Measurements from ENCODE around the gene TMC4.
A peak's percentile ranks its signal among the peaks of the same experiment; 100 is the strongest.
"Not testable (repeated sequence)": the region's sequence is repeated elsewhere in the genome, so short reads cannot be mapped to it uniquely, and the experiment has no call there.

Gene TMC4, protein sequence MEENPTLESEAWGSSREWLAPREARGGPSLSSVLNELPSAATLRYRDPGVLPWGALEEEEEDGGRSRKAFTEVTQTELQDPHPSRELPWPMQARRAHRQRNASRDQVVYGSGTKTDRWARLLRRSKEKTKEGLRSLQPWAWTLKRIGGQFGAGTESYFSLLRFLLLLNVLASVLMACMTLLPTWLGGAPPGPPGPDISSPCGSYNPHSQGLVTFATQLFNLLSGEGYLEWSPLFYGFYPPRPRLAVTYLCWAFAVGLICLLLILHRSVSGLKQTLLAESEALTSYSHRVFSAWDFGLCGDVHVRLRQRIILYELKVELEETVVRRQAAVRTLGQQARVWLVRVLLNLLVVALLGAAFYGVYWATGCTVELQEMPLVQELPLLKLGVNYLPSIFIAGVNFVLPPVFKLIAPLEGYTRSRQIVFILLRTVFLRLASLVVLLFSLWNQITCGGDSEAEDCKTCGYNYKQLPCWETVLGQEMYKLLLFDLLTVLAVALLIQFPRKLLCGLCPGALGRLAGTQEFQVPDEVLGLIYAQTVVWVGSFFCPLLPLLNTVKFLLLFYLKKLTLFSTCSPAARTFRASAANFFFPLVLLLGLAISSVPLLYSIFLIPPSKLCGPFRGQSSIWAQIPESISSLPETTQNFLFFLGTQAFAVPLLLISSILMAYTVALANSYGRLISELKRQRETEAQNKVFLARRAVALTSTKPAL

GRCh38 chr19:54172471-54173358 lies at the start of gene TMC4:
TMC4 (minus strand) TSS chr19:54173160; CDS start chr19:54173117, 43 bp downstream.
- peaks cover 2% of the 10 kb centered on the region for H3K36me3 ChIP-seq (ENCODE audit: control insufficient read depth, insufficient read depth, low read length)
- H3K4me3 ChIP-seq (replicated peaks; ENCODE audit: low read depth, low read length): no peak within 1 kb of the TSS
- TF ChIP-seq CTCF (IDR thresholded peaks at IDR 0.05; ENCODE audit: insufficient read depth, low read length, poor library complexity, severe bottlenecking): peak; percentile 11
- DNase-seq (ENCODE audit: extremely low read depth, insufficient read length): no peak
- no peaks in the 10 kb centered on the region for H3K27me3 ChIP-seq (replicated peaks; ENCODE audit: control insufficient read depth, insufficient read depth, low read length)

- H3K4me3 ChIP-seq (replicated peaks; ENCODE audit: low read depth, low read length); H3K36me3 ChIP-seq (ENCODE audit: control insufficient read depth, insufficient read depth, low read length); DNase-seq (ENCODE audit: extremely low read depth, insufficient read length); H3K27me3 ChIP-seq (replicated peaks; ENCODE audit: control insufficient read depth, insufficient read depth, low read length): not testable (repeated sequence)
Observed at GRCh38 chr19:54221947-54222346, 49.0 kb upstream of the TMC4 start.

DNA sequence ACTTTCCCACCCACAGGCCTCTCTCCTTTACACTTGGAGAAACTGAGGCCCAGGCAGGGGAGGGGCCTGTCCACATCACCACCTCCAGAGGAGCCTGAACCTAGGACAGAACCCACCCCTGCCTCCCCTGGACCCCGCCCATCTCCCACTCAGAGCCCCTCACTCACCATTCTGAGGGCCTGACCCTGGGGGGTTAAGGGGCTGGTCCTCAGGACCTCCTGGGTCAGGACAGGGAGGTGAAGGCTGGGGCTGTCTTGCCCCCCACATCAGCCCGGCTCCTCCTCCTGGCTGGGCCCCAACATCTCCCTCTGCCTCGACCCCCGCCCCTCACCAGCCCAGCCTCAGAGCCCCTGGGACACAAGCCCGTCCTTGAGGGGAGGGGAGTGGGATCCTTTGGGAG lies 46.7 kb upstream of the TMC4 start:
- not testable (repeated sequence) for H3K27me3 ChIP-seq (replicated peaks; ENCODE audit: control insufficient read depth, insufficient read depth, low read length); H3K36me3 ChIP-seq (ENCODE audit: control insufficient read depth, insufficient read depth, low read length); H3K4me3 ChIP-seq (replicated peaks; ENCODE audit: low read depth, low read length); DNase-seq (ENCODE audit: extremely low read depth, insufficient read length)

- Histone ChIP-seq H3K36me3 (ENCODE audit: control insufficient read depth, insufficient read depth, low read length) (peaks cover 2% of the 10 kb centered on the region), H3K27me3 (replicated peaks; ENCODE audit: control insufficient read depth, insufficient read depth, low read length) (no peaks in the 10 kb centered on the region), H3K4me3 (replicated peaks; ENCODE audit: low read depth, low read length) (no peak overlapping the region)
- no peak for TF ChIP-seq CTCF (IDR thresholded peaks at IDR 0.05; ENCODE audit: insufficient read depth, low read length, poor library complexity, severe bottlenecking)
- no peak for DNase-seq (ENCODE audit: extremely low read depth, insufficient read length)
Observed at GRCh38 chr19:54218960-54219661, 46.2 kb upstream of the TMC4 start.

DNA sequence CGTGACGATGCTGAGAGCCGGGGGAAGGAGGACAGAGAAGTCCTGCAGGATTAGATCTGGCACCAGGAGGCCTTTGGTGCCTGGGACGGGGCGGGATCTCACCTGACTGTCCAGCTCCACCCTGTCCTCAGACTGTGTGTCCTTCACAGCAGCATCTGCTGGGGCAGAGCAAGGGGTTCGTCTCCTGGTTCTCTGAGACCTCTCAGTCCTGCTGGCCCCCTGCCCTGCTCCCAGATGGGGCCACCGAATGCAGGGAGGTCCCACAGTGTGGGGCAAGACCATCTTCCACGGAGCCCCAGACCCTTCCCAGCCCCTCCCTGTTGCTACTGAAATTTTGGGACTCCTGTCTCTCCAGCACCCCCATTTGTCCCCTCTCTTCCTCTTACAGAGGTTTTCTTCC lies 45.3 kb upstream of the TMC4 start:
- Histone ChIP-seq H3K4me3 (replicated peaks; ENCODE audit: low read depth, low read length) (no peak overlapping the region), H3K36me3 (ENCODE audit: control insufficient read depth, insufficient read depth, low read length) (peaks cover 2% of the 10 kb centered on the region), H3K27me3 (replicated peaks; ENCODE audit: control insufficient read depth, insufficient read depth, low read length) (no peaks in the 10 kb centered on the region)
- no peak for TF ChIP-seq CTCF (IDR thresholded peaks at IDR 0.05; ENCODE audit: insufficient read depth, low read length, poor library complexity, severe bottlenecking)
- no peak for DNase-seq (ENCODE audit: extremely low read depth, insufficient read length)

DNA sequence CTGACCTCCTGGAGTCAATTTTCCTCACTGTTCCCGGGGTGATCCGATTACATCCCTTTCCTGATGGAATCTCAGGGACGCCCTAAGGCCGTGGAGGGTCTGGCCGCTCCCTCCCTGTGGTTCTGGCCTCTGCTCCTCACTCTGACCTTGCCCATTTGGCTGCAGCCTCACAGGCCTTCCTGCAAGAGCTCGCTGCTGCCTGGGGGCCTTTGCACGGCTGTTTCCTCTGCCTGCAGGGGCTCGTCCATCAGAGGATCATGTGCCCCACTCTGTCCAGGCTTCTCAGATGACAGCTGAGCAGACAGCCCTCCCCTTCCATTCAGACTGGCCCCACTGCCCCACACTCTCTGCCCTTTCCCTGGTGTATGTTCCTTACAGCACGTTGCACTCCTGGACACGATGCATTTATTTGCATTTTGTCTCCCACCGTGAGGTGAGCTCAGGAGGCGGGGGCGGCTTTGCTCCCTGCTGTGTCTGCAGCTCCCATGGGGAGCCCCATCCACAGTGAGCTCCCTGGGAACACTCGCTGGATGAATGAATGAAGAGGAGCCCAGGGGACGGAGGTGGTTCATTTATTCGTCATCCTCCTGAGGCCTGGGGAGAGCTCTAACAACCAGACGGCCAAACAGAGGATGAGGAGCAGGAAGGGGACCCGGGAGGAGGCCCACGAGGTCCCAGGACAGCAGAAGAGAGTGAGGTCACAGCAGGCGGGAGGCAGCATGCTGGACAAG lies 44.7 kb upstream of the TMC4 start:
- DNase-seq (ENCODE audit: extremely low read depth, insufficient read length); H3K36me3 ChIP-seq (ENCODE audit: control insufficient read depth, insufficient read depth, low read length); H3K27me3 ChIP-seq (replicated peaks; ENCODE audit: control insufficient read depth, insufficient read depth, low read length); H3K4me3 ChIP-seq (replicated peaks; ENCODE audit: low read depth, low read length): not testable (repeated sequence)
